ENCODE results near the gene ERGIC1.
"Not testable (repeated sequence)": the region's sequence is repeated elsewhere in the genome, so short reads cannot be mapped to it uniquely, and the experiment has no call there.

The ERGIC1 gene

DNA sequence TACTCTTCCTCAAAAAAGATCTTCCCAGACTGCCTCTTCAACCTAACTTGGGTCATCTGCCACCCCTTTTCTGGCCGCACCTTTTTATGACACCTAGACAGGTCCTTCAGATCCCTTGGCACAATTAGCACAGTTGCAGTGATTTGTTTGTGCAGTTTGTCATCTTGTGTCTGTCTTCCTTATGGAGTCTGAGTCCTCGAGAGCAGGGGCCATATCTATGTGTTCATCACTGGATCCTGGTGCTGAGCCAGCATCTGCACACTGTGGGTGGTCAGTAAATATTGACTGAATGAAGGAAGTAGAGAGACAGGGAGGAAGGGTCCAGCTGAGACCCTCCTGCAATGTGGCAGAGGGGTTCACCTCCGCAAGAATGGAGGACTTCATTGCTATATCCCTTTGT lies 14.4 kb downstream of the ERGIC1 start:
- peak in 1 of 4 experiments; percentile 28 for DNase-seq

DNA sequence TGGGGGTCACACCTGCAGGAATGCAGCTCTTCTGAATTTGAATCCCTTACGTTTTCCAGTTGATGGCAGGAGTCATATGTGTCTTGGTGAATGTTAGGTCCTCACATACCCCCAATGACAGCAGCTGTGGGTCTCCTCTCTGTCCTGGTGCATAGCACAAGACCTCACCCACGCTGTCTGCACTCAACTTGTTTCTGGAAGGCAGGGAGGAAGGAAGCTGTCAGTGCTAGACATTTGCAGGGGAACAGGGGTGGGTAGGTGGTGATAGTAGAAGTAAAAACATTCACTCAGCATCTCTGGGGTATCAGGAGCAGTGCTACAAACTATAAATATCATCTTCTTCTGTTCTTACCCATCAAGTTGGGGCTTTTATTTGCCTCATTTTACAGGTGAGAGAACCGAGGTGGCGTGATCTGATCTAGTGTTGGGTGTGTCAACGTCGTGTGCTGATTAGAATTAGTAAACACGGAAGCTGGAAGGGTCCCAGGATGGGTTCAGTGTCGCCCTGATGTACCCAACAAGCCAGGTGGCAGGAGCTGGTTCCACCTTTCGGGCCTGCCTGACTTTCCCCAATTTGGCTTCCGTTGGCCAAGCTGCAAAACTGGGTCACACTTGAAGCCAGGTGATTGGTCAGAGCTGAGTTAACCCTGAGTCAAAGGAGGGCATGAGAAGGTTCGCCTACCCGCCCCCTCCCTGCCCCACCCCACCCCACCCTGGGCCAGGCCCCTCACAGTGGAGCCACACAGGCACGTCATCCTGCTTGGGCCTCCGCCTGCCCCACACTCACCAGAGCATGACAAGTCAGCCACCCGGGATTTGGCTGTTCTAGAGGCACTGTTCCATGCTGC lies 15.8 kb downstream of the ERGIC1 start:
- DNase-seq, result peak; percentile 59 to 78 (median 75)

DNA sequence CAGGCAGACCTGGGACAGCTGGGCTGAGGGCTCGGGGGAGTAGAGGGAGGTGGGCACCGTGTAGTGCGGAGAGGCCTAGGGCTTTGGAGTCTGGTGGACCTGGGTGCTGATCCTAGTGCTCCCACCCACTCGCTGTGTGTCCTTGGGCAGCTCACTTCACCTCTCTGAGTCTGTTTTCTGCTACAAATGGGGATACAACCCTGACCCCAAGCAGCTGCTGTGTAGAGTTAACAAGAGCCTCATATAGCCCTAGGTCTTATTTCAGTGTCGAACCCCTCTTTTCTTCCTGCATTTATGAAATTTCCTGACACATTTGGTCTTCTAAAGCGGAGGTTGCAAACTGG lies 16.4 kb downstream of the ERGIC1 start:
- no peak for DNase-seq

DNA sequence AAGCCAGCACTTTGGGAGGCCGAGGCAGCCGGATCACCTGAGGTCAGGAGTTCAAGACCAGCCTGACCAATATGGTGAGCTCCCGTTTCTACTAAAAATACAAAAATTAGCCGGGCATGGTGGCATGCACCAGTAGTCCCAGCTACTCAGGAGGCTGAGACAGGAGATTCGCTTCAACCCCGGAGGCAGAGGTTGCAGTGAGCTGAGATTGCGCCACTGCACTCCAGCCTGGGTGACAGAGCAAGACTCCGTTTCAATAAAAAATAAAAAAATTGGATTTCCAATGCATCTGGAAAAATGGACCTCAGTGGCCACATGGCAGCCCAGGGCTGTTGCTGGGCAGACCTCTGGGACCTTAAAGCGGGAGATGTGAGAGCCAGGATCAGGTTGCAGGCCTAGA lies 17.2 kb downstream of the ERGIC1 start:
- DNase-seq, result not testable (repeated sequence)

DNA sequence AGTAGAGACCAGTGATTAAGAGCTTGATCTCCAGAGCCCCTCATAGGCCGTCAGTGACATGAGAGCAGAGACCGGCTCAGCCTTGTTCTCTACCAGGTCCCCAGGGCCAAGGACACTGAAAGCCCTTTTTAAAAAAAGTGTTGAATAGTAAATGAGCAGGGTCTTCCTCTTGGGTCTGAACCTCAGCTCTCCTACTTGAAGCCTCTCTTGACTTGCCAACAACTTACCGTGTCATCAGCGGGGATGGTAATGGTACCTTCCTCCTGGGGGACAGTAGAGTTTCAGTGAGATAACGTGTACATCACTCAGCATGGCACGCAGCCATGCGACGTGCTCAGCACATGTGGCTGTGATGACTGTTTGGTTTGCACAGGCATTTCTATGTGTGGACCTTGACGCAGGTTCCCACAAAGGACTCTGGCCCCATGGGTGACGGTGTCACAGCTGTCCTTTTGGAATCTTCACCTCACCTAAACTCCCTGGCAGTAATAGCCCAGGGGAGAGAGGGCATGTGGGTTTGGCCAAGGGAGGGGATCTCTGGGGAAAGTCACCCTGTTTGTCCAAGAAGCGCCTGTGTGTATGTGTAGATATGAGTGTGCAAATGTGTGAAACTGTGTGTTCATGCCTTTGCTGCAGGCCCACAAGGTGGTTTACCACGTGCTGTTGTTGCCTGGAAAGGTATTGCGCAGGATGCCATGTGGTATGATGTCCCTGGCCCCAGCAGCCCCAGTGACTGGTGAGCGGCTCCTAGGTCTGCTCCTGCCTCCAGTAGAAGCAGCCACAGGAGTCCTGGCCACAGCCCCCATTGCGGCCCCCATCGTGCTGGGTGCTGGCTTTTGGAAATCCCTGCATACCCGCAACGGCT lies 18.7 kb downstream of the ERGIC1 start:
- no peak for DNase-seq

DNA sequence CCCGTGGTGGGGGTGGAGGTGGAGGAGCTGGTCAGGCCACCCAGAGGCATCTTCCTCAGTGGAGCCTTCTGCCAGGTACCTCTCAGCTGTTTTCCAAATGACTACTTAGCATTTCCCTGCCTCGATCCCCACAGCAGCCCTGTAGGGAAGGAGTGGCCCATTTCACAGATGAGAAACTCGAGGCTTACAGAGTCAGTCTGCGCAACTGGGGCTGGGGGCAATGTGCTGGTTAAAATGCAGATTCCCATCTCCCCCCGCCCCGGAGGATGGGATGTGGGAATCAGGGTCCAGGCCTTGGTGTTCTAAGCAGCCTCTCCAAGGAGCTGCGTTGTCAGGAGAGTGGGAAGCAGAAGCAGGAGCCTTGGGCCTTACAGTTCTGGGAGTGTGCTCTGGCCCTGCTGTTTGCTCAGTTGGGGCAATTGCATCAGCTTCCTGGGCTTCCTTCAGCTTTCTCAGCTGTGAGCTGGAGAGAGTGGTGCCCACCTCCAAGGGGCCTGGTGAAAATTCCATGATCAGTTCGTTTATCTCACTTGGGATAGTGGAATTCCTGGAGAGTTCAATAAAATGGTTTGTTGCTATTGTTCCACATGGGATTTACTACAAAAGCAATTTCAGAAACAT lies 19.4 kb downstream of the ERGIC1 start:
- peak in 3 of 4 experiments; percentile 50 to 57 (median 51) for DNase-seq

DNA sequence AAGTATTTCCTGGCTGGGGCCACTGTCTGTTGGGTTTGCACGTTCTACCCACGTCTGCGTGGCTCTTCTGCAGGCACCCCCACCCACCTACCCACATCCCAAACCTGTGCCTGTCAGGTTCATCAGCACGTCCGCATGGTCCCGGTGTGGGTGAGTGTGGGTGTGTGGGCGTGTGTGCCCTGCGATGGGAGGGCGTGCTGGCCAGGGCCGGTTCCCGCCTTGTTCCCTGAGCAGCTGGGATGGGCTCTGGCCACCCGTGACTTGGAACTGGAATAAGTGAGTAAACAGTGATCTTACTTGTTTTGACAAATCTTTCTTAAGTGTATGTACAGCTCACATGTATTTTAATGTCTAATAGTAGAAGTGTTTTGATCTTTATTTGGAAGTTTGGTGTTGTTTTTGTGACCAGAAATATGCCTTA lies 20.4 kb downstream of the ERGIC1 start:
- DNase-seq, result no peak

DNA sequence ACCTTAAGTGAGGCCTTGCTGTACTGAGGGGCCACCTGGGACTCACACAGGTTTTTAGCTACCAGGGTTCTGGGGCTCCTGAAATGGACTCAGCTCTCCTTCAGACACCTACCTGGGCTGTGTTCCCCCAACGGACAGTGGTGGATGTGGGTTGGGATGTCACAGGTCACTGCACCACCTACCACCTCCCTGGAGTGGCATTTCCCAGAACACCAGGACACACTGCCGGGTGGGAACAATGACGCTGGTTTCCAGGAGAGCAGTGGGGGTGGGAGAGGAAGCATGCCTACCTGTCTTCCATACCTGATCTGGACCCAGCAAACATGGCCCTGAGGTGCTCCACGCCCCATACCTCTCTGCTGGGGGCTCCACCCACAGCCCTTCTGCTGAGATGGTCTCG lies 20.9 kb downstream of the ERGIC1 start:
- DNase-seq, result no peak

DNA sequence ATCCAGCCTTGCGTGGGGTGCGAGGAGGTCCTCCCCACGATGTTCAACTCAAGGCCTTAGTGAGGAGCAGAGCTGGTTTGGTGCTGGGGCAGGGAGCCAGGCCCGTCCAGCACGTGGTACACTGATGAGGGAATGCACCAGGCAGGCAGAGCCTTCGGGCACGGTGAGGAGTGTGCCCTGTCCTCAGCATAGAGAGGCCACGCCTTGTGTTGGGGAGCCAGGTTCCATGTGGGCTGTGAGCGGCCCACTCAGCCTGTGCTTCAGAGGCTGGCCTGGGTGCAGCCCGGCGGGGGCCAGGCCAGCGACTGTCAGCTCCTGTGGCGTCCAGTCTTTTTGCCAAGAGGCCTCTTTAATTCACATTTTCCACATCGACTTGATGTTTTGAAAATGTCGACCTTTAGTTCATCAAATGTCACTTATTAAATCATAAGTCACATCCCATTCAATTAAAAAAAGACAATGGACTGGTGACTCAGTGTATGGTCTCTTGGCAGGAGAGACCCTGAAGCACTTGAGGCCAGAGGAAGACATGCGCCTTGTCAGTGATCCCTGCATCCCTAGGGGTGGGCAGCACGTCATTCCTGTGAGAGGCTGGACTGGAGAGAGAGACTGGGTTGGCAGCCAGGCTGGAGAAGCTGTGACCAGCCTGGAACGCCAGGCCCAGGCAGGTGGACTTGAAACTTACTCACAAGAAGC lies 21.7 kb downstream of the ERGIC1 start:
- no peak for DNase-seq

DNA sequence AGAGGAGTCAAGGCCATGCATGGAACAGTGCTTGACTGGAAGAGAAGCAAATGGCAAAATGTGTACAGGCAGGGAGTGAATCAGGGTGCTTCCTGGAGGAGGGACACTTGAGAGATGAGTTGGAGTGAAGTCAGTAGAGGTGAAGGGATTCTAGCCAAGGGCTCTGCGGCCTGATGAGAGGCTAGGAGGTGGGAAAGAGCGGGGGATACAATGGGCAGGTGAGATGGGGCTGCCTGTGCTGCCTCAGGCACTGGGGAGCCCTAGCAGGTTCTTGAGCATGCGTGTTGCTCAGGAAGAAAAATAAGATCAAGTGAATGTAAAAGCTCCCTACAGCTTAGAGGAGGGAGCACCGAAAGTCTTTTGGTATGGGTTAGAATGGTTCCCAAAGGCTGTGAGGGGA lies 22.3 kb downstream of the ERGIC1 start:
- no peak for DNase-seq

DNA sequence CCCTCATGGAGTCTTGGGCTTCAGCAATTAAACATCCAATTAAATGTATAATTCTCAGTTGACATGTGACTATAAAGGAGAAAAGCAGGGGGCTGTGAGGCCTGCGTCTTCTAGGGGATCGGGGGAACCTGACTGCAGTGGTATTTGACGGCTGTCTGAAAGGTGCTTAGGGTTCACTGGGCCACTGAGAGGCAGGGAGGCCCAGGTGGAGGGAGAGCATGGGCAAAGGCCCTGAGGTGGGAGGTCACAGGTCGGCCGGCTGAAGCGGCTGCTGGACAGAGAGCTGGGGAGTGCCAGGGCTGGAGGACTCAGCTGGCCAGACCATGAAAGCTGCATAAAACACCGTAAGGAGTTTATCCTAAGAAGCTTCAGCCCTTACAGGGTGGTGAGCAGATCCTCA lies 23.9 kb downstream of the ERGIC1 start:
- DNase-seq, result no peak

DNA sequence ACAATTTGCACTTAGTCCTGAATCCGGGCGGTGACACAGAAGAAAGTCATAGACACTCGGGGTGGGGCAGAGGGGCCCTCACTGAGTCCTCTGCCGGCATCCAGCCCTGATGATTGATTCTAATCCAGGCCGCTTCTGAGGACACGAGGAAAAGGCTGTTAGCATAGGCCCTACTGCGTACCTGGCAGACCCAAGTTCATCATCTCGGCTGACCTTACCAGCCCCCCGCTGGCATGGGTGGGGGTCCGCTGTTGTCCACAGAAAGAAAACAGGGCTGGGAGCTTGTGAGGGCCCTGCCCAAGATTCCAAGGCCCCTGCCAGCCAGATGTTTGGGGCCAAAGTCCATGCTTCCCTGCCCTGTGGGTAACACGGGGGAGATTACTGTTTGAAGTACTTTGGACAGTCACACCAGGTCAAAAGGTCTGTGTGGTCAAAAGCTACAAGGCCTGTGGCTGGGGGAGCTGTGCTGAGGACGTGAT lies 24.5 kb downstream of the ERGIC1 start:
- no peak for DNase-seq

DNA sequence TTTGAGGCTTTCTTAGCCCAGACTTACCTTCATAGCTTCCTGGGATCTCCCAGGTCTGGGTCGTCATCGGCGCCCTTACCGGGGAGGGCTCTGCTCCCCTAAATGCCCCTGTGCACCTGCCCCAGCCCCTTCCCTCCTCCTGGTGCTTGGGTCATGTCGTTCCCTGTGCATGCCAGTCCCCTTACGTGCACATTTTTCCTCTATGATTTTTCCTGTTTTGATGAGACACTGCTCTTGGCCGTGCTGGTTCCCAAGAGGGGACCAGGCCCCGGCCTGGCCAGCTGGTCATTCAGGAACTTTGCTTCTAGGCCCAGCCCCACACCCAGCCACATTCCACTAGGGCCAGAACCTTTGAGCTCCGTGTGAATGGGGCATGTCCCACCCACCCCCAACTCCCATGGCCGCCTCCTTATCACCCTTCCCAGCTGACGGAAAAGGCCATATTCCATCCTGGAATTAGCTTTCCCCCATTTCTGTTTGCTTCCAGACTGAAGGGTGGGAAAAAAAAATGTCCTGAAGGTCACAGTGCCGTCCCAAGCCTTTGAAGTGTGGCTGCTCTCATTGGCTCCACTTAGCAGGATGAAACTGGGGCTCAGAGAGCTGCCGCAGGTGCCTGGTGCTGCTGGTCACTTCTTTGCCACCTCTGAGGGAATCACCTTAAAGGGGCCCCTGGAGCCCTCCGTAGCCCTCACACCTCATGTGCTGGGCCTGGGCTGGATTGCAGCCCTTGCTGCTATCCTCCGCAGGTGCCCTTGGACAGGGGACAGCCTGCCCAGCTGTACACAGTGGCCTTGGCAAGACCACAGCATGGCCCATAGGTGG lies 25.1 kb downstream of the ERGIC1 start:
- no peak for DNase-seq

DNA sequence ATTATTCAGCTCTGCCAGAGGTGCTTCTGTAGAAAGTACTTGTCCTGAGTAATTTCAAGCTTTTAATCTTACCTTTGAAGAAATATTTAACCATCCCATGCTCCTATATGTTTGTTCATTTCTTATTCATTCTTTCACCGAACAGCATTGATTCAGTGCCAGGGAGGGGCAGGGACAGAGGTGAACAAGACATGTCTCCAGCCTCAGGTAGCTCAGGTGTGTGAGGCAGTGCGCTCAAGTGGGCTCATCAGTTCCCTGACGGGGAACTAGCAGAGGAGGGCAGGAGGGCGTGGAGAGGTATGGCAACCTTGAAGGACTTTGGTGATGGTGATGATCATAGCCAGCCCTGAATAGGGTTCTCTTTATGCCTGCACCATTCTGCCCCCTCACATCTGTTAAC lies 25.9 kb downstream of the ERGIC1 start:
- DNase-seq, result no peak

DNA sequence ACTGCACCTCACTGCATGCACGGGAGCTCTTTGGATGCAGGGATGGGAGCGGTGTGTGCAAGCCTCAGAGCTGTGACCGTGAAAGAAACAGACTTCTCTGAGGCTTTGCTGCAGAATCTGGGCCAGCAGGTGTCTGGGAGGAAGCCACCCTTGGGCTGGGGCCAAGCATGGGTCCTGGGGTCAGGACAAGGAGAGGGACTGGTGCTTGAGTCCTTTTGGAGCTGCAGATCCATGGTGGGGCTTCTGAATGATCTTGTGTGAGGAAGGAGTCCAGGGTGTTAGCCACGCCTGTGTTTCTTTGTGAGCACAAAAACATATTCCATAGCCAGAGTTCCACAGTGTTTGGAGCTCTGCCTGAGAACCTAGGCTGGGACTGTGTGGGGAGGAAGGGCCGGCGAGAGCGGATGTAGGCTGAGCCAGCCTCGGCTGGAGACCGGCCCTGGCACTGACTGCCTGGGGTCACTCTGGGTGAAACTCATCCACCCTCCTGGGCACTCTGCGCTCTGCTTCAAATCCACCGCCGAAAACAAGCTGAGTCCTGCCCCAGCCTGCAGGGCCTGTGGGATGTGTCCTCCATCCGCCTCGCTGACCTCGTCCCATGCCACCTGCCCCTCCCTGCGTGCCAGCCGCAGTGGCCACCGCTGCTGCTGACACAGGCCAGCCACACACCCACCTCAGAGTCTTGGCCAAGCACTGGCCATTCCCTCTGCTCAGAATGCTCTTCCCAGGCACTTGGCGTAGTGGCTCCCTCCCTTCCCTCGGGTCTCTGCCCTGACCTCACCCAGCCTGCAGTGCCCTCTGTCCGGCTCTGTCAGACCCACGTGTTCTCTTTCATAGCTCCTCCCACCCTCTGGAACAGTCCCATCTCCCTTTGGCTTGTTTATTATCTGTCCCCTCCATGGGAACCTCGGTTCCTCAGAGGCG lies 26.7 kb downstream of the ERGIC1 start:
- peak in 1 of 4 experiments; percentile 28 for DNase-seq

DNA sequence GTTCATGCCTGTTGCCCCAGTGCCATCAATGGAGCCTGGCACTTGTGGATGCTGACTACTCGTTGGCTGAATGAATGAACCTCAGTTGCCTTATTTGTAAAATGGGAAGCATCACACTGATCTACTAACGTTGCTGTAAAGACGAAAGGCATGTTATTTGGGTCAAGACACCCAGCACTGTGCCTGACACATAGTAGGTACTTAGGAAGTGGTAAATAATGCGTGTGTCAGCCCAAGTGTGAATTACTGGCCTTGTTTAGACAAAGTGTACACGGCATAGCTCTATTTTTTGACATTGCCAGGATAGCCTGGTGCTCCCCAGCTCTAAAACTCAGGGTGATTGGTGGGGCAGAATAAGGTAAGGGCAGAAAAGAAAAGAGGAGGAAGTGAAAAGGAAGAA lies 27.4 kb downstream of the ERGIC1 start:
- DNase-seq, result no peak

DNA sequence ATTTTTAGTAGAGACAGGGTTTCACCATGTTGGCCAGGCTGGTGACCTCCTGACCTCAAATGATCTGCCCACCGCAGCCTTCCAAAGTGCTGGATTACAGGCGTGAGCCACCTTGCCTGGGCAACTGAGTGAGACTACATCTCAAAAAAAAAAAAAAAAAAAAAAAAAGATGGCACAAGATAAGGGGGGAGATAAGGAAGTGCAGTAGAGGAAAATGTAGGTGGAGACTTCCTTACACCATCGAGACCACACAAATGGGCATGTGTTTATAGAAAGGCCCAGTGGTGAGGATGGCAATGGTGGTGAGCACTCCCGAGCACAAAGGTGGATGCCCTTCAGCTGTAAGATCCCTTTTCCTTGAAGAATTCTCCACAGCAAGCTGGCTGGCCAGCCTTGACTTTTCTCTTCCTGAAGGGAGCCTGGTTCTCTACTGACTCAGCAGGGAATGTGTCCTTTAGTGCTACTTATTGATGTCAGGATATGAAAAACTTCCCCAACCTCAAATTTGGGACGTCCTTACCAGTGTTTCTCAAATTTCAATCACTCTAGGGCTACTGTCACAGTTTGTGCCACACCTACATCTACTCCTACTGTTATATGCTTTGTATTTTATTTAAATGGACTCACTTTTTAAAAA lies 28.2 kb downstream of the ERGIC1 start:
- DNase-seq, result peak in 1 of 4 experiments; percentile 29

DNA sequence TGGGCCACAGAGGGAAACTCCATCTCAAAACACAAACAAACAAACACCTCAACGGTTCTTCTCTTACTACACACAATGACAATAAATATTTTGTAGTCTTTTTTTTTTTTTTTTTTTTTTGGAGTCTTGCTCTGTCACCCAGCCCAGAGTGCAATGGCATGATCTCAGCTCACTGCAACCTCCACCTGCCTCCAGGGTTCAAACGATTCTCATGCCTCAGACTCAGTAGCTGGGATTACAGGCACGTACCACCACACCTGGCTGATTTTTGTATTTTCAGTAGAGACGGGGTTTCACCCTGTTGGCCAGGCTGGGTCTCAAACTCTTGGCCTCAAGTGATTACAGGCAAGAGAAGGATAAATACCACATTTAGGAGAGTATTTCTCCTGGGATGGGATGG lies 30.1 kb downstream of the ERGIC1 start:
- not testable (repeated sequence) for DNase-seq

DNA sequence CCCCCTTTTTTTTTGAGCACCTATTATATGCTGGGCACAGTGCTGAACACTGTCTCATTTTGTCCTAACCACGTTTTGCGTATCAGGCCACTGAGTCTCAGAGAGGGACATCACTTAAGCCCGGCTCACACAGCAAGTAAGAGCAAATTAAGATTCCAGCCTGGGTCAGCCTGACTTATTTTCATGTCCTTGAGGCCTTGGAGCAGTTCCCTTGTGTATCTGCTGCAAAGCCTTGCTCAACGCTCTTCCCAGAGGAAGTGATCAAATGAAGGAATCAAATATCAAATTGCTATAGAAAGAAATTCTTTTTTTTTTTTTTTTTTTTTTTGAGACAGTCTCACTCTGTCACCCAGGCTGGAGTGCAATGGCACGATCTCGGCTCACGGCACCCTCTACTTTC lies 30.7 kb downstream of the ERGIC1 start:
- DNase-seq, result no peak

DNA sequence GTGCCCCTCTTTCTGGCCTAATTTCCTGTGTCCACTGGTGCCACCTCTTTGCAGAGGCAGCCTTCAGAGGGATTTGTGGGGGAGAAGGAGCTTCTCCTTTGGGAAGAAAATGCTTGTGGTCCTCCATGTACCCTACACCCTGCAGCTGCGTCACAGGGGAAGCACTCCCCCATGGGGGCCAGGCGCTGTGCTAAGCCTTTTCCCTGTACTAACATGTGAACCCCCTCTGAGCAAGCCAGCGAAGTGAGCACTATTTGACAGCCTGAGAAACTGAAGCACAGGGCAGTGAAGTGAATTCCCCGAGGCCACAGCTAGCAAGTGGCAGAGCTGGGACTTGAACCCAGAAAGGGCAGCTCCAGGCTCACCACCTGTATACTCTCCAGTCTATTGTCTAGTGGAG lies 32.3 kb downstream of the ERGIC1 start:
- DNase-seq, result no peak
